MG63 (cell line): ENCODE results near the gene S100A16. TPM values are rescaled to one million over a fixed set of nuclear protein-coding genes. Genes with fewer than 3 reads are reported as not detected.
"Not testable (repeated sequence)": the region's sequence is repeated elsewhere in the genome, so short reads cannot be mapped to it uniquely, and the experiment has no call there.

Experiments used
- DNase-seq: peaks from one replicate; pipeline ENCODE4 v3.0.0-alpha.2; 2020
- H3K27me3 ChIP-seq: fragments of 250-450 bp; sonication (Bioruptor Pico); 2 replicates; pipeline ENCODE4 v1.5.1; 2020; ENCODE audit warnings: mild to moderate bottlenecking, moderate library complexity
- H3K36me3 ChIP-seq: fragments of 250-450 bp; sonication (Bioruptor Pico); 2 replicates; pipeline ENCODE4 v1.5.1; 2020; ENCODE audit warnings: mild to moderate bottlenecking, moderate library complexity
- H3K4me3 ChIP-seq: fragments of 250-450 bp; sonication (Bioruptor Pico); 2 replicates; pipeline ENCODE4 v1.5.1; 2020; ENCODE audit warnings: mild to moderate bottlenecking, moderate library complexity
- H3K9me3 ChIP-seq: fragments of 250-450 bp; sonication (Bioruptor Pico); 2 replicates; pipeline ENCODE4 v1.5.1; 2020; ENCODE audit warnings: mild to moderate bottlenecking, moderate library complexity
- total RNA-seq: library from RNA; depleted of rRNA; stranded (reverse); fragments of >200 nt; shearing (Covaris generic); gene quantifications from 2 replicates; pipeline ENCODE4 v1.2.3, GENCODE V29; 2014; ENCODE audit warnings: low replicate concordance; rRNA removed

S100A16 gene
- total RNA-seq, 1 experiment from 2014 or later: 318 TPM

DNA sequence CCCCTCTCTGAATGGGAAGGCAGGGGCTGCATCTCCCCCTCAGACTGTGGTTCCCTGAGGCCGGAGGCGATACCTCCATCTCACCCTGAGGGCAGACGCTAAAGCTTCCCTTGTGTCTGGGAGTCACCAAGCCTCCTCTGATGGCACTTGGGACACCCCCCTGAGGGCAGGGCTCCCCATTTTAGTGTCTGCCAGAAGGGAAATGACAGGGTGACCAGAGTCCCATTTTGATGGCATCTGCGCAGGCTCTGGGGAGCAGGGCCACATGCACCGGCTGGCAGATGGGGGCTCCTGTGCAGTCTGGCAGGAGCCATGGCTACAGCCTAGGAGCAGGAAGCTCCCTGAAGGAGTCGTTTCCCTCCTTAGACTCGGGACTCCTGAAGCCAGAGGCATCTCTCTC, 48.9 kb downstream of the S100A16 start:
- no peak for DNase-seq
- Histone ChIP-seq H3K36me3 (peaks cover 2% of the 10 kb centered on the region), H3K4me3 (no peak overlapping the region), H3K27me3 (no peaks in the 10 kb centered on the region), H3K9me3 (no peaks in the 10 kb centered on the region)

DNA sequence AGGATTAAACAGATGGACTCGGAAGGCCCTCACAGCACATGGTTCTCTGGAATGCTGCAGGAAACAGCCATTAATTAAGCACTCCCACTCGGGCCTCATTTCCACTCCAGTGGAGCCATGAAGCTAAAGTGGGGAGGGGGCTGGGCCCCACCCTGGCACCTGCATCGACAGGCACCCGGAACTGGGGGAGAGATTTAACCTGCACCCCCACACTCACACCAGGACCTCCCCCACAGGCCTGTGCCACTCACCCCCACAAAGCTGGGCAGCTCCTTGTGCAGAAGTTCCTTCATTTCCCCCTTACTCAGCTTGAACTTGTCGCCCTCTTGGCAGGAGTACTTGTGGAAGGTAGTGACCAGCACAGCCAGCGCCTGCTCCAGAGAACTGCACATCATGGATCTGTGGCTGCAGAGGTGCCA, 49.4 kb downstream of the S100A16 start:
- Histone ChIP-seq H3K27me3 (no peaks in the 10 kb centered on the region), H3K4me3 (no peak overlapping the region), H3K36me3 (peaks cover 2% of the 10 kb centered on the region), H3K9me3 (0 out of 2 replicates have a peak, but pooled peaks cover under 1% of the 10 kb centered on the region)
- no peak for DNase-seq

DNA sequence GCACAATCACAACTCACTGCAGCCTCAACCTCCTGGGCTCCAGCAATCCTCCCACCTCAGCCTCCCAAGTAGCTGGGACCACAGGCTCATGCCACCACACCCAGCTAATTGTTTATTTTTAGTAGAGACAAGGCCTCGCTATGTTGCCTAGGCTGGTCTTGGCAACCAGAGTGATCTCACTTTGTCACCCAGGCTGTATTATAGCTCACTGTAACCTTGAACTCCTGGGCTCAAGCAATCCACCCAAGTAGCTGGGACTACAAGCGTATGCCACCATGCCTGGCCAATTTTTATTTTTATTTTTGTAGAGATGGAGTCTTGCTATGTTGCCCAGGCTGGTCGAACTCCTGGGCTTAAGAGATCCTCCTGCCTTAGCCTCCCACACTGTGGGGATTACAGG, 50.9 kb downstream of the S100A16 start:
- H3K27me3 ChIP-seq, H3K36me3 ChIP-seq, H3K4me3 ChIP-seq, H3K9me3 ChIP-seq, DNase-seq: not testable (repeated sequence)

DNA sequence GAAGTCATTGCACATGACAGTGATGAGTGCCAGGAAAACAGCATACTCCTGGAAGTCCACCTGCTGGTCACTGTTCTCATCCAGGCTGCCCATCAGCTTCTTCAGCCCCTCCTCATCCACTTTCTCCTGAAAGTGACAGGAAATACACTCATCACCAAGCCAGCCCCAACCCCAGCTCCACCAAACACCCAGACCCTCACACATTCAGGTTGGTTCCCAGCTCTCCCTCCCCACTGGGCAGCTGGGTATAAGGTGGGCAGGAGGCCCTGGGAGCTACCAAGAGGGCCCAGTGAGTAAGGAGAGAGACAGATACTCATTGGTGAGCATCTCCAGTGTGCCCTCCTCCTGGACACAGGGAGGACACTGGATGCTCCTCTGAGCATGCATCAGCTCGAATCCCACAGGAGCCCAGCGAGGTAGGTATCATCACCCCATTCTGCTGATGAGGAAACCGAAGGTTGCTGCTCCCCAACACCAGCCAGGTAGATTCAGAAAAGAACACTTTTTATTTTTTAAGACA, 51.4 kb downstream of the S100A16 start:
- Histone ChIP-seq H3K36me3 (no peaks in the 10 kb centered on the region; the same call in none of the 2 replicates), H3K4me3 (no peak overlapping the region), H3K27me3 (no peaks in the 10 kb centered on the region), H3K9me3 (peaks cover 4% of the 10 kb centered on the region; the same call in 1 of the 2 replicates)
- DNase-seq: no peak

DNA sequence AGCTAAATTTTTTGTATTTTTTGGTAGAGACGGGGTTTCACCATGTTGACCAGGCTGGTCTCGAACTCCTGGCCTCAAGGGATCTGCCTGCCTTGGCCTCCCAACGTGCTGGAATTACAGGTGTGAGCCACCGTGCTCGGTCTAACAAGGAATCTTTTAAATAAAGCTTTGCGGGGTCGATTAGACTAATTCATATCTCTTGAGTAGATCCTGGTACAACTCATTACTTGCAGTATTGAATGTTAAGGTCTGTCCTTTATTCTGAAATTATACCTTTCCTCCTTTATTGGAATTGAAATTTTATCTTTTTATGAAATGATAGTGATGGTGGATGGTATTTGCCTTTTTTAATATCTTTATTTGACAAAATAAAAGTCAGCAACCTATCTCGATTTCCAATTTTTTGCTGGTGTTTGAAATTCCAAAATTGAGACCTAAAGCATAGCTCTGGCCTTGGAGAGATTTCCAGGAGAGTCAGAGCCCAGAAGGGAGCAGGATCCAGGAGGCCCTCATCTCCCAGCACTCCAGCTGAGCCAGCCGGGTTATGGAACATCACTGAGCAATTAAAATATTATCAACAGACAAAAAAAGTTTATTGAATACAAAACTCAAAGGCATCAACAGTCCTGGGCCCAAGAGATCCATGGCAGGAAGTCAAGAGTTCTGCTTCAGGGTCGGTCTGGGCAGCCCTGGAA, 52.0 kb downstream of the S100A16 start:
- Histone ChIP-seq H3K4me3 (no peak overlapping the region), H3K9me3 (peaks cover 4% of the 10 kb centered on the region; the same call in 1 of the 2 replicates), H3K36me3 (no peaks in the 10 kb centered on the region; the same call in none of the 2 replicates), H3K27me3 (no peaks in the 10 kb centered on the region)
- DNase-seq: no peak

GRCh38 chr1:153560241-153560640, 52.7 kb downstream of the S100A16 start:
- Histone ChIP-seq H3K36me3 (no peaks in the 10 kb centered on the region; the same call in none of the 2 replicates), H3K9me3 (peaks cover 4% of the 10 kb centered on the region; the same call in 1 of the 2 replicates), H3K4me3 (no peak overlapping the region), H3K27me3 (no peaks in the 10 kb centered on the region)
- DNase-seq: no peak

DNA sequence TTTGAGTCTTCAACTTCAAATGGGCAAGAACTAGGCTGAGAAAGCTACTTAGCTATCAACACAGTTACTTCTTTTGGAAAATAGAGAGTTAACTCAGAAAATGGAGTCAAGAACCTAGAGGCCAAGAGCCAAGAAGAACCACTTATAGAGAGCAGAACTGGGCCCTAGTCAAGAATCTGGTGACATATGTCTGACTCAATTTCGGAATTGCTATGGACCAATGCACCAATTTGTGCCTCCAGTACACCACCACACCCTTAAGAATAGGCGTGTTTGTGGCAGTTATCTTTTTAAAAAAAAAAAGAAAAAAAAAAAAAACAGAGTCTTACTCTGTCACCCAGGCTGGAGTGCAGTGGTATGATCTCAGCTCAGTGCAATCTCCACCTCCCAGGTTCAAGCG, 55.1 kb downstream of the S100A16 start:
- Histone ChIP-seq H3K4me3 (no peak overlapping the region), H3K36me3 (no peaks in the 10 kb centered on the region; the same call in none of the 2 replicates), H3K27me3 (no peaks in the 10 kb centered on the region), H3K9me3 (peaks cover 4% of the 10 kb centered on the region; the same call in 1 of the 2 replicates)
- DNase-seq: no peak

Other genes starting within 250 kb of the S100A16 start
- not detected in 2 replicates for gene S100A12, start 237.5 kb downstream of the S100A16 start, total RNA-seq
- not detected in 2 replicates for gene S100A8, start 222.1 kb downstream of the S100A16 start, total RNA-seq
- gene S100A7A, start 196.6 kb downstream of the S100A16 start, total RNA-seq: not detected in 2 replicates
- not detected in 2 replicates for gene S100A7, start 152.5 kb downstream of the S100A16 start, total RNA-seq
- 474 and 904 TPM in 2 replicates for gene S100A6, start 77.1 kb downstream of the S100A16 start, total RNA-seq
- gene S100A5, start 72.2 kb downstream of the S100A16 start, total RNA-seq: not detected in 2 replicates
- 438 and 702 TPM in 2 replicates for gene S100A4, start 67.3 kb downstream of the S100A16 start, total RNA-seq
- gene S100A3, start 63.9 kb downstream of the S100A16 start, total RNA-seq: 0.81 and 3.4 TPM in 2 replicates
- 29.6 and 34.8 TPM in 2 replicates for gene S100A2, start 47.3 kb downstream of the S100A16 start, total RNA-seq
- 1.3 TPM in 1 of 2 replicates, not detected in the other for gene S100A14, start 3.2 kb upstream of the S100A16 start, total RNA-seq
- gene S100A13, start 14.4 kb upstream of the S100A16 start, total RNA-seq: 128 and 143 TPM in 2 replicates
- 0.99 TPM in 1 of 2 replicates, not detected in the other for gene S100A1, start 15.3 kb upstream of the S100A16 start, total RNA-seq
- 61.0 and 72.4 TPM in 2 replicates for gene CHTOP, start 20.9 kb upstream of the S100A16 start, total RNA-seq
- 50.4 and 84.0 TPM in 2 replicates for gene SNAPIN, start 45.6 kb upstream of the S100A16 start, total RNA-seq
- gene ILF2, start 57.9 kb upstream of the S100A16 start, total RNA-seq: 305 and 372 TPM in 2 replicates
- 0.33 TPM in 1 of 2 replicates, not detected in the other for gene NPR1, start 65.6 kb upstream of the S100A16 start, total RNA-seq
- gene INTS3, start 114.9 kb upstream of the S100A16 start, total RNA-seq: 22.4 and 29.4 TPM in 2 replicates
- gene SLC27A3, start 162.3 kb upstream of the S100A16 start, total RNA-seq: 1.3 and 3.3 TPM in 2 replicates